Activated CD4-positive, alpha-beta T cell treated with anti-CD3 and anti-CD28 coated beads, Interleukin-2, amount 50 U/mL, for 48 hours (primary cell): ENCODE results near the gene CPM.
"Not testable (repeated sequence)": the region's sequence is repeated elsewhere in the genome, so short reads cannot be mapped to it uniquely, and the experiment has no call there.

Experiments used
- DNase-seq, 2 experiments: peaks; one replicate each; pipeline ENCODE4 v3.0.0-alpha.2; 2020

CPM gene

DNA sequence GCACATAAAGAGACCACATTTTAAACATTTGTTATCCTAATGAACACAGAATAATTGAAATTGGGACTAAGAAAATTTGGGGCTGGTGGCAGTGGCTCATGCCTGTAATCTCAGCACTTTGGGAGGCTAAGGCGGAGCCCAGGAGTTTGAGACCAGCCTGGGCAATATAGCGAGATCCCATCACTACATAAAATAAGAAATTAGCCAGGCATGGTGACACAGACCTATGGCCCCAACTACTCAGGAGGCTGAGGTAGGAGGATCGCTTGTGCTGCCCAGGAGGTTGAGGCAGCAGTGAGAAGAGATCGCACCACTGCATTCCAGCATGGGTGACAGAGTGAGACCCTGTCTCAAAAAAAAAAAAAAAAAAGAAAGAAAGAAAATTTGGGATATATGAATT, 59.7 kb downstream of the CPM start:
- DNase-seq = no peak

- peak in 1 of 2 experiments; percentile 27 for DNase-seq
Observed at GRCh38 chr12:68871921-68872320, 61.0 kb downstream of the CPM start.

DNA sequence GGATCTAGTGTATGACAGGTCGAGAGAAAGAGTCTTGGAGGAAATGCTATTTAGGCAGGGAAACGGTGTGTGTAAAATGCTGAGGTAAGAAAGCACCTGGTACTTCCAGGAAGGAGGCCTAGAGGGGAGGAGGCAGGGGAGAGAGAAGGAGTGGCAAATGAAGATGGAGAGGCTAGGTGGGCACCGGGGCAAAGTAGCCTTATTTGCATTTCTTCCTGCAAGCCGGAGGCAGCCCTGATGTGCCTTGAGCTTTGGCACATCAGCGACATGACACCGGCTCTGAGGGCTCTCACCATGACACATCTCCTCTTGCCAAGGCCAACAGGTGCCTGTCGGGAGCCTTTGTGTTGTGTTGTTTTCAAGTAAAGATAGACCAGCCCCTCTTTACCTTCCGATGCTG, 61.6 kb downstream of the CPM start:
- no peak for DNase-seq

- DNase-seq = no peak
Observed at GRCh38 chr12:68870443-68870842, 62.5 kb downstream of the CPM start.

GRCh38 chr12:68870011-68870410, 63.0 kb downstream of the CPM start:
- DNase-seq = no peak

GRCh38 chr12:68868043-68868790, 64.8 kb downstream of the CPM start:
- DNase-seq = no peak

GRCh38 chr12:68867606-68868005, 65.4 kb downstream of the CPM start:
- no peak for DNase-seq

DNA sequence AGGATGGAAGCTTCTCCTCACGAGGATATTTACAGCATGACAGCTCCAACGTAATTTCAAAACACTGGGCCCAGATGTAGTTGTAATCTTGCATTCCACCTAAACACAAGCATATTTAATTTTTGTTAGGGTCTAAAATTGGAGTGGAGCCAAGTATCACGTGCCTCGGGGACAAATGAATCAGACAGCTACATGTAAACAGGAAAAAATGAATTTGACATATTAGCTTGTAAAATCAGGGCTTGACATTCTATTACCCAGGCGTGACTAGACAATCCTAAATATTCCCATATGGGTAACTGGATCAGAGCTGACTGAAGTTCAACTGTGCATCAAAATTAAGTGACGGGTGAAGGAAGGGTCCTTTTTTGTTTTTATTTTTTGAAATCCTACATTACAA, 66.0 kb downstream of the CPM start:
- no peak for DNase-seq

DNA sequence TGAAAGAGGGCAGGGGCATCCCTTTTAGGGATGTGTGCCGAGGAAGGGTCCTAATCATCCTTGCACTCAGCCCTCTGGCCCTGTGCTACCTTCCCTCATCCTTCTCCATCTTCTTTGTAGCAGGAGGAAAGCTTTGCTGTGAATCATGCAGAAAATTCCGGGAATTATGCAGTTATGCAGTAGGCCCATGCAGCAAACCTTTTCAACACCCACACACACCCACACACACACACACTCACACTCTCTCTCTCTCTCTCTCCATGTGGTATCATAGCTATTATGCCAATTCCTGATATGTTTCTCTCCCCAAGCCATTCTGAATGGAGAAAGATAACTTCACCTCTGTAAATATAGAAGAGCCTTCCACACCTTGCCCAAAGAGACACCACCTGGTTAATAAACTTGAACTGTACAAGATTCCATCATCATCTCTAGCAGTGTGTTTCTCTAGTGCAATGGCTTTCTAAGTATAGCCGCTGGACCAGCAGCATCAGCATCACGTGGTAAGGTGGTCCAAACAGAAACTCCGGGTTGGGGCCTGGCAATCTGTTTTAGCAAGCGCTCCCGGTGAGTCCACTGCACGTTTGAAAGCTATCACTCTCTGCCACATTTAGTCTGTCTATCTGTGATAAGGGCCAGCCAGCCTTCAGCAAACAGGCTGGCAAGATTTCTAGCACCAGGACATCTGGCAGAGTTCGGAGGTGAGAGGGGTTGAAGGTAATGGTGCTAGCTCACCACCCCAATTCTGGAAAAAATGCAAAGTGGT, 67.4 kb downstream of the CPM start:
- DNase-seq = no peak

DNA sequence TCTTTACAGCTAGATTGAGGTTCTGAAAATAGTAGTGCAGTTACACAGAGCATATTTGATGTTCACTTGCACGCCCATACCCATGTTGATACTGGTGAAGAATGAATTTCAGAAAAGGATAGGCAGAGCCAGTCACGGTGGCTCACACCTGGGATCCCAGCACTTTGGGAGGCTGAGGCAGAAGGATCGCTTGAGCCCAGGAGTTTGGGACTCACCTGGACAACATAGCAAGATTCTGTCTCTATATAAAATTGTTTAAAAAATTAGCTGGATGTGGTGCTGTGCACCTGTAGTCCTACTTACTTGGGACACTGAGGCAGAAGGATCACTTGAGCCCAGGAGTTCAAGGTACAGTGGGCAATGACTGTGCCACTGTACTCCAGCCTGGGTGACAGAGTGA, 68.4 kb downstream of the CPM start:
- DNase-seq = no peak

DNA sequence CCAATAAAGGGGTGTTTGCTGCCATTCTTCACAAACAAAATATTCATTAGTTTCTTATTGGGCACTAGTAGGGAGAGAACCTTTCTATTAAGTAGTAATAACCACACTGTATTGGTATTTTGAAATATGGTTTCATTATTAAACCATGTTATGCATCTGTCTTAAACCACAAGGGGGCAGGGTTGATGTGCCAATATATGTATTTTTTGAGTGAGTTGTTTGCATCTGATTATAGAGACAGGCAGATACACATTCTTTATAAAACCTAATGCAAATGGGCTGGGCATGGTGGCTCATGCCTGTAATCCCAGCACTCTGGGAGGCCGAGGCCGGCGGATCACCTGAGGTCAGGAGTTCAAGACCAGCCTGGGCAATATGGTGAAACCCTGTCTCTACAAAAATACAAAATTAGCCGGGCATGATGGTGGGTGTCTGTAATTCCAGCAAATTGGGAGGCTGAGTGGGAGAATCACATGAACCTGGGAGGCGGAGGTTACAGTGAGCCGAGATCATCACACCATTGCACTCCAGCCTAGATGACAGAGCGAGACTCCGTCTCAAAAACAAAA, 69.0 kb downstream of the CPM start:
- not testable (repeated sequence) for DNase-seq

DNA sequence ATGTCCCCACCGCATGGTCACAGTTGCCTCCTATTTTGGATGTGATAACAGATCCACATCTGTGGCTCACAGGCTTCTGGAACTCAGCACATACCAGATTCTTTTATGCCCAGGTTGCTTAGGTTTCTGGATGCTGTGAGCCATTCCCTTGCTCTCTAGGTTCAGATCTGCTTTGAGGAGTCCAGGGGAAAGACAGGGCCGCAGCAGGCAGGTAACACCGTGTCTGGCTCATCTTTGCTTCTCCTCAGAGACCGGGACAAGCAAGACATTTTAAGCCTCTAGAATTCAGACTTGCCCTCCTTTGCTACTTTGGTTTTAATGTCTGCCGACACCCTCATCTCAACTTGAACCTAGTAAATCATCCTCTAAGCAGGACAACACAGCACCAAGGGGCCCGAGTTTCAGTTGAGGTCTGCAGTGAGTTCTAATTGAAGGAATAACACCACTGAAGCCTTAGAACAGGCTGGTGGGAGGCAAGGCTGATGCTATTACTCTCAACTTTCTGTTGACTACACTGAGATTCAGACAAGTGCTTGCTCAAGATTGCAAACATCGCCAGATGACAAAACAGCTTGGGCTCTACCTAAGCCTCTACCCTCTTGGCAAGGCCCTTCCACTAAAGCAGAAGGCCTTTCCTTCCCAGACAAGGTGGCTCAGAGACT, 69.7 kb downstream of the CPM start:
- DNase-seq = no peak

- DNase-seq = no peak
Observed at GRCh38 chr12:68861890-68862289, 71.1 kb downstream of the CPM start.

DNA sequence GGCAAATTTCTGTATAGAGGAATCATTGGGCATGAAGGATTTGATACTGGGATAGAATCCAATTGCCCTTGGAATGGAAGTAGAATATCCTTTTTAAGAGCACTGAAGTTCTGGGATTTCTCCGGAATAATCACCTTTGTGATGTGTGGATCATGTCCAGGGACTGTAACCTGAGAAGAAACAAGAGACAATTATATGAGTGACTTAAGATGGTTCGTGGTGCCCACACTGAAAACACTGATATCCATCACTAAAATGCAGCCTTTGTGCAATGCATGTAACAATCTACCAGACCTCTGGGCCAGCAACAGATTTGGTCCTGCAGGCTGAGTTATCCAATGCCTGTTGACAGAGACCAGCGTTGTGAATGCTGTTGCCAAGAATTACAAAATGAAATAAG, 76.5 kb downstream of the CPM start:
- no peak for DNase-seq

DNA sequence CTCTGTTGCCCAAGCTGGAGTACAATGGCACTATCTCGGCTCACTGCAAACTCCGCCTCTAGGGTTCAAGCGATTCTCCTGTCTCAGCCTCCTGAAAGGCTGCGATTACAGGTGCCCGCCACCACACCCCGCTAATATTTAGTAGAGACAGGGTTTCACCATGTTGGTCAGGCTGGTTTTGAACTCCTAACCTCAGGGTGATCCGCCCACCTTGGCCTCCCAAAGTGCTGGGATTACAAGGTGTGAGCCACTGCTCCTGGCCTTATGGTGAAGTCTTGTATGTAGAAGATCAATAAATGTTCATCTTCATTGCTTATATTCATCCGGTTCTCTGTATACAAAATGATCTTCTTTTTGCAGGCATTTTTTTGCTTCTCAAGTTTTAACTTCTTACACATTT, 77.2 kb downstream of the CPM start:
- no peak for DNase-seq

GRCh38 chr12:68855111-68855510, 77.9 kb downstream of the CPM start:
- DNase-seq = no peak

DNA sequence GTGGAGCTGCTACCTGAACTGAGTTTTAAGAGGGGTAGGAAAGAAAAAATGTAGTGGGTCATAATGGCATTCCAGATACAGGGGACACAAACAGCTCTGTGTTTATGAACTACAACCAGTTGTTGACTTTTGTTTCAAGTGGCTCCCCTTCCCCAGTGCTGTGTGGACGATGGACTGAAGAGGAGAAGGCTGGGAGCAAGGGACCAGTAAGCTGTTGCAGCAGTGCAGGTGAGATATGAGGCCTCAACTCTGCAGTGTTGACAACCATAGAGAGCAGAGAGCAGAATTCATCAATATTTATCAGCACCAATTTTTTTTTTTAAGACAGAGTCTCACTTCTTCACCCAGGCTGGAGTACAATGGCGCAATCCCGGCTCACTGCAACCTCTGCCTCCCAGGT, 78.4 kb downstream of the CPM start:
- DNase-seq = no peak

- DNase-seq = no peak
Observed at GRCh38 chr12:68854078-68854468, 78.9 kb downstream of the CPM start.

- DNase-seq = no peak
Observed at GRCh38 chr12:68853396-68854077, 79.4 kb downstream of the CPM start.

GRCh38 chr12:68851592-68852306, 81.2 kb downstream of the CPM start:
- DNase-seq = no peak

DNA sequence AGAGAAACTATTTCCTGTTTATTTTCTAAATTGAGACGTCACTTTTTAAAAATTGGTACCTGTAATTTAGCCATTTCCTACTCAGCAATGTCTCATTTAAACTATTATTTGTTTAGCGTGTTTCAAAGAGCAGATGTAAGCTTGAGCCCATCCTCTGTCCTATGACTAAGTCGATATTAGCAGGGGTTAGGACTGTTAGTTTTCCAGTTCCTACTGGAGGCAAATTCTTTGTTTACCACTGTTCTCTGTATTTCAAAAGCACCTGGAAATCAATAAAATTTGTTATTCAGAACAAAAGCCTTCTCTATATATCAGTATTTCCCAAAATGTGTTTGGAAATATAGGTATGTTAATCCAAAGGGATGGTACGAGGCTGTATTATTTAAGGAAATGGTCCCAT, 82.6 kb downstream of the CPM start:
- no peak for DNase-seq

DNA sequence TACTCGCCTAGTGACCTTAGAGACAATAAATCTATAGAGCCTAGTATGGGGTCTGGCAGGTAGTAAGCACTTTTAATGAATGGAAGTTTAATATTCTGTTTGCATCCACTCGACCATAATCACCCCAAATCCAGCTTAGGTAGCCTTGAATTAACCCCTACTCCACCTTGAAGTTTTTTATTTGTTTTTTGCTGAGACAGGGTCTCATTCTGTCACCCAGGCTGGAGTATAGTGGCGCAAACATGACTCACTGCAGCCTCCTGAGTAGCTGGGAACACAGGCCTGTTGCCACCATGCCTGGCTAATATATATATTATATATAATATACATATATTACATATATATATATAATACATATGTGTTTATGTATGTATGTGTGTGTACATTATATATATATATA, 86.2 kb downstream of the CPM start:
- no peak for DNase-seq
